Panc1 (cell line): Measurements from ENCODE around the gene BCL3. TPM values are rescaled to one million over a fixed set of nuclear protein-coding genes. Genes with fewer than 3 reads are reported as not detected.

Experiments
- ATAC-seq: fragments of 200-7000 bp; cut with Tn5 transposase; 2 replicates; pipeline ENCODE4 v1.9.1; 2020; ENCODE audit warnings: mild to moderate bottlenecking, moderate library complexity
- BruUV-seq: library from RNA; stranded (reverse); fragments of 400-500 nt; replicated peaks from 2 replicates; lab custom pipeline; 2021; lab: Mats Ljungman, UMichigan
- CTCF ChIA-PET: fragments of 300-600 bp; sonication (Branson Sonifier 250); formaldehyde crosslinking; loops from one replicate; lab custom pipeline; 2022; ENCODE audit warnings: antibody characterized with exemption; lab: Charles Lee
- POLR2A ChIA-PET: fragments of 300-600 bp; sonication (Branson Sonifier 250); formaldehyde crosslinking; loops from one replicate; lab custom pipeline; 2022; ENCODE audit warnings: antibody characterized with exemption; lab: Charles Lee
- DNase-seq: peaks from one replicate; pipeline ENCODE4 v3.0.0-alpha.2; 2010; ENCODE audit warnings: low read depth, low spot score
- H3K27ac ChIP-seq: 2 replicates; pipeline ENCODE4 v1.5.1; 2011; ENCODE audit warnings: mild to moderate bottlenecking, low read length, inconsistent platforms
- H3K27me3 ChIP-seq: fragments of 200-500 bp; sonication (Bioruptor generic); 2 replicates; pipeline ENCODE4 v1.6.0; 2014; ENCODE audit warnings: low read length, inconsistent platforms; ENCODE audit not compliant: control insufficient read depth, insufficient read depth
- H3K36me3 ChIP-seq: fragments of 200-500 bp; sonication (Bioruptor generic); 2 replicates; pipeline ENCODE4 v1.5.1; 2014; ENCODE audit warnings: inconsistent platforms, mild to moderate bottlenecking, low read length, moderate library complexity; ENCODE audit not compliant: control insufficient read depth, insufficient read depth
- H3K4me1 ChIP-seq: 2 replicates; pipeline ENCODE4 v1.5.1; 2011; ENCODE audit warnings: inconsistent platforms, mild to moderate bottlenecking, low read length, moderate library complexity; ENCODE audit not compliant: control insufficient read depth, insufficient read depth
- H3K4me3 ChIP-seq, 2 experiments: 2 replicates each; pipeline ENCODE4 v1.5.1; 2011 to 2012; ENCODE audit warnings: low read depth in 2 of 2, low read length in 2 of 2, mild to moderate bottlenecking in 2 of 2, inconsistent platforms in 1 of 2, moderate library complexity in 1 of 2
- H3K9me3 ChIP-seq: fragments of 200-500 bp; sonication (Bioruptor generic); 2 replicates; pipeline ENCODE4 v1.5.1; 2014; ENCODE audit warnings: low read depth, mild to moderate bottlenecking, inconsistent platforms, low read length, moderate library complexity; ENCODE audit not compliant: control insufficient read depth, insufficient read depth
- POLR2AphosphoS5 ChIP-seq: IDR thresholded peaks from 2 replicates; pipeline ENCODE4 v1.6.1; 2012; ENCODE audit warnings: mild to moderate bottlenecking, low read depth, low read length, moderate library complexity
- SIN3A ChIP-seq: IDR thresholded peaks from 2 replicates; pipeline ENCODE4 v1.6.1; 2012; ENCODE audit warnings: low read depth, mild to moderate bottlenecking, low read length, moderate library complexity, borderline replicate concordance; ENCODE audit not compliant: insufficient read depth
- TCF7L2 ChIP-seq: IDR thresholded peaks from 2 replicates; pipeline ENCODE4 v1.6.1; 2011; ENCODE audit warnings: mild to moderate bottlenecking, low read depth, low read length, inconsistent platforms
- in situ Hi-C: cut with HindIII; loops from 2 replicates; pipeline ENCODE4 v1.10.0; 2016; ENCODE audit warnings: low sequenced_read_pairs, low pct_unique_long_range_greater_than_20kb
- intact Hi-C: fragments of 100-400 bp; cut with micrococcal nuclease; formaldehyde crosslinking; loops from one replicate; pipeline ENCODE4 v1.10.0; 2022; ENCODE audit not compliant: unreplicated experiment
- total RNA-seq: library from RNA; stranded (reverse); gene quantifications from one replicate; pipeline ENCODE4 v1.2.1, GENCODE V29; 2021; ENCODE audit not compliant: unreplicated experiment
- TF ChIP-seq, protein P1 (sequence below), 2 experiments: IDR thresholded peaks; 2 replicates each; pipeline ENCODE4 v1.6.1; 2011 to 2012; ENCODE audit warnings: low read depth in 2 of 2, control low read depth in 1 of 2, low read length in 1 of 2, mild to moderate bottlenecking in 1 of 2, moderate library complexity in 1 of 2; ENCODE audit not compliant: insufficient read depth in 1 of 2
- TF ChIP-seq, protein P2 (sequence below): fragments of 450-650 bp; IDR thresholded peaks from 2 replicates; pipeline ENCODE4 v1.5.1; 2017; ENCODE audit warnings: mild to moderate bottlenecking

BCL3 gene
- total RNA-seq, 1 experiment from 2014 or later: 48.5 TPM

DNA sequence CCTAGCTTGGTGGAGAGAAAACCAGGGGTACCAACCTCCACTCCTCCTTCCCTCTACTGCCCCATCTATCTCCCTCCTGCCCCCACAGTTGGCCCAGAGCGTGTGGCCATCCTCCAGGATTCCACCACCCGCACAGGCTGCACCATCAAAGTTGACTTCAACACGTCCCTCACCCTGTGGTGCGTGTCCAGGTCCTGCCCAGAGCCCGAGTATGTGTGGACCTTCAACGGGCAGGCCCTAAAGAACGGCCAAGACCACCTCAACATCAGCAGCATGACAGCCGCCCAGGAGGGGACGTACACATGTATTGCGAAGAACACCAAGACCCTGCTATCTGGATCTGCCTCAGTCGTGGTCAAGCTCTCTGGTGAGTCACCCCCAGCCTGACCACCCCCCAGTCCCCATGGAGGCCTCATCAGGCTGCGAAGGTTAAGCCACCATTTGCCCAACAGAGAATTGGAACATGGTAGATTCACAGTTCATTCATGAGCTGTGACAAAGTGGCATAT, 43.0 kb upstream of the BCL3 start:
- DNase-seq: no peak
- CTCF ChIA-PET: interaction anchor here (0.6 kb wide), 1 partner anchor 12 kb away, joined by 6 read pairs; no protein-coding TSS in a partner anchor
- Histone ChIP-seq H3K4me3 (no peak overlapping the region), H3K27ac (no peak overlapping the region), H3K9me3 (no peaks in the 10 kb centered on the region), H3K27me3 (no peaks in the 10 kb centered on the region), H3K4me1 (no peaks in the 10 kb centered on the region), H3K36me3 (no peaks in the 10 kb centered on the region)
- intact Hi-C loops (no loop called here), in situ Hi-C loops (no loop called here)
- POLR2A ChIA-PET: interaction anchor here (0.6 kb wide), 1 partner anchor 33 kb away, joined by 3 read pairs; no protein-coding TSS in a partner anchor
- no TSS peak for BruUV-seq
- TF ChIP-seq, protein P1, sequence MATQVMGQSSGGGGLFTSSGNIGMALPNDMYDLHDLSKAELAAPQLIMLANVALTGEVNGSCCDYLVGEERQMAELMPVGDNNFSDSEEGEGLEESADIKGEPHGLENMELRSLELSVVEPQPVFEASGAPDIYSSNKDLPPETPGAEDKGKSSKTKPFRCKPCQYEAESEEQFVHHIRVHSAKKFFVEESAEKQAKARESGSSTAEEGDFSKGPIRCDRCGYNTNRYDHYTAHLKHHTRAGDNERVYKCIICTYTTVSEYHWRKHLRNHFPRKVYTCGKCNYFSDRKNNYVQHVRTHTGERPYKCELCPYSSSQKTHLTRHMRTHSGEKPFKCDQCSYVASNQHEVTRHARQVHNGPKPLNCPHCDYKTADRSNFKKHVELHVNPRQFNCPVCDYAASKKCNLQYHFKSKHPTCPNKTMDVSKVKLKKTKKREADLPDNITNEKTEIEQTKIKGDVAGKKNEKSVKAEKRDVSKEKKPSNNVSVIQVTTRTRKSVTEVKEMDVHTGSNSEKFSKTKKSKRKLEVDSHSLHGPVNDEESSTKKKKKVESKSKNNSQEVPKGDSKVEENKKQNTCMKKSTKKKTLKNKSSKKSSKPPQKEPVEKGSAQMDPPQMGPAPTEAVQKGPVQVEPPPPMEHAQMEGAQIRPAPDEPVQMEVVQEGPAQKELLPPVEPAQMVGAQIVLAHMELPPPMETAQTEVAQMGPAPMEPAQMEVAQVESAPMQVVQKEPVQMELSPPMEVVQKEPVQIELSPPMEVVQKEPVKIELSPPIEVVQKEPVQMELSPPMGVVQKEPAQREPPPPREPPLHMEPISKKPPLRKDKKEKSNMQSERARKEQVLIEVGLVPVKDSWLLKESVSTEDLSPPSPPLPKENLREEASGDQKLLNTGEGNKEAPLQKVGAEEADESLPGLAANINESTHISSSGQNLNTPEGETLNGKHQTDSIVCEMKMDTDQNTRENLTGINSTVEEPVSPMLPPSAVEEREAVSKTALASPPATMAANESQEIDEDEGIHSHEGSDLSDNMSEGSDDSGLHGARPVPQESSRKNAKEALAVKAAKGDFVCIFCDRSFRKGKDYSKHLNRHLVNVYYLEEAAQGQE (IDR thresholded peaks at IDR 0.05; ENCODE audit: insufficient read depth in 1 of 2, low read depth in 2 of 2, low read length in 1 of 2): no peak
- no peak for TF ChIP-seq POLR2AphosphoS5
- TF ChIP-seq, protein P2, sequence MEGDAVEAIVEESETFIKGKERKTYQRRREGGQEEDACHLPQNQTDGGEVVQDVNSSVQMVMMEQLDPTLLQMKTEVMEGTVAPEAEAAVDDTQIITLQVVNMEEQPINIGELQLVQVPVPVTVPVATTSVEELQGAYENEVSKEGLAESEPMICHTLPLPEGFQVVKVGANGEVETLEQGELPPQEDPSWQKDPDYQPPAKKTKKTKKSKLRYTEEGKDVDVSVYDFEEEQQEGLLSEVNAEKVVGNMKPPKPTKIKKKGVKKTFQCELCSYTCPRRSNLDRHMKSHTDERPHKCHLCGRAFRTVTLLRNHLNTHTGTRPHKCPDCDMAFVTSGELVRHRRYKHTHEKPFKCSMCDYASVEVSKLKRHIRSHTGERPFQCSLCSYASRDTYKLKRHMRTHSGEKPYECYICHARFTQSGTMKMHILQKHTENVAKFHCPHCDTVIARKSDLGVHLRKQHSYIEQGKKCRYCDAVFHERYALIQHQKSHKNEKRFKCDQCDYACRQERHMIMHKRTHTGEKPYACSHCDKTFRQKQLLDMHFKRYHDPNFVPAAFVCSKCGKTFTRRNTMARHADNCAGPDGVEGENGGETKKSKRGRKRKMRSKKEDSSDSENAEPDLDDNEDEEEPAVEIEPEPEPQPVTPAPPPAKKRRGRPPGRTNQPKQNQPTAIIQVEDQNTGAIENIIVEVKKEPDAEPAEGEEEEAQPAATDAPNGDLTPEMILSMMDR: no peak
- no peak for ATAC-seq

DNA sequence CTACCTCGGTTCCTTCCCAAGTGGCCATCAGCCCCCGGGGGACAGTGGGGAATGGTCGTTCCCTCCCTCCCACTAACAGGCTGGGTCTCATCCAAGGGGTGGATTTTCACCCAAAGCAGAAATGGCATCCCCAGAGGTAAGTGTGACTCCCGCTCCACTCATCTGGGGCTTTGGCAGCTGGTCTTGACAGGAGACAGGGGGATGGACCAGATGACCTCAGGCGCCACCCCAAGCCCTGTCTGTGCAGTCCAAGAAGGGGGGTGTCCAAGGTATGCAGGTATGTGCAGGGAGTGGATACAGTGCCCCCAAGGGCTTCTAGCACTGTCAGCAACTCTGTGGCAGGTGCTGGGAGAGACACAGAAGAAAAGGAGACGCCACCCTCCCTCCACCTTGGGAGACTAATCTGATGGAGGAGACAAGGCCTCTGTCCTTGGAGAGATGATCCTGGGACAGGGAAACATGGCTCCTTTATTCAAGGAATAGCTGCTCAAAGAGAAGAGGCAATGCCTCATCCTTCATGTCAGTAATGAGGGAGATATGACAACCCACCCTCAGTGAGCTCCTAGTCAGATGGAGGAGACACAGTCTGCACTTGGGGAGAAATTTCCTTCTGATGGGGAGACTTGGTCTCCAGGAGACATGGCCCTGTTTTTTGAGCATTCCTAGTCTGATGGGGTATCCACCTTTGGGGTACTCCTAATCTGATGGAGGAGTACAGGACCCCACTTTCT, 41.8 kb upstream of the BCL3 start:
- no peak for ATAC-seq
- DNase-seq: no peak
- Histone ChIP-seq H3K4me3 (no peak overlapping the region), H3K36me3 (no peaks in the 10 kb centered on the region), H3K27me3 (no peaks in the 10 kb centered on the region), H3K9me3 (no peaks in the 10 kb centered on the region), H3K27ac (no peak overlapping the region), H3K4me1 (no peaks in the 10 kb centered on the region)
- TF ChIP-seq TCF7L2 (no peak), SIN3A (no peak), POLR2AphosphoS5 (no peak)
- TF ChIP-seq, protein P2: no peak
- TF ChIP-seq, protein P1 (IDR thresholded peaks at IDR 0.05; ENCODE audit: insufficient read depth in 1 of 2, low read depth in 2 of 2, low read length in 1 of 2): no peak
- CTCF ChIA-PET: interaction anchor here (0.5 to 0.6 kb wide), 2 partner anchors 19 to 139 kb away, joined by 3 to 4 read pairs; partner anchors contain the start of gene NECTIN2
- in situ Hi-C loops: no loop called here
- intact Hi-C loops: no loop called here
- BruUV-seq: no TSS peak
- POLR2A ChIA-PET: interaction anchor here (0.6 to 0.7 kb wide), 2 partner anchors 13 to 14 kb away, joined by 3 read pairs; no protein-coding TSS in a partner anchor
